Heart left ventricle (tissue), 16 donors: Measurements from ENCODE around the gene ABL1. TPM values are rescaled to one million over a fixed set of nuclear protein-coding genes. Genes with fewer than 3 reads are reported as not detected.

Experiments used
- ATAC-seq, 4 donors: fragments of 200-7000 bp; cut with Tn5 transposase; one replicate each; pipeline ENCODE4 v1.9.1; 2020 to 2022; ENCODE audit warnings: moderate library complexity in 4 of 4, mild to moderate bottlenecking in 3 of 4, moderate number of reproducible peaks in 1 of 4
- DNase-seq, 5 donors: peaks; one replicate each; pipeline ENCODE4 v3.0.0-alpha.2; 2020
- H3K27ac ChIP-seq, 12 donors: fragments of 200-600 bp; sonication (generic) in 4 of 12; one replicate each; pipeline versions ENCODE4 v1.5.0 to v1.8.0; 2016 to 2022; ENCODE audit warnings: mild to moderate bottlenecking in 2 of 12
- H3K27me3 ChIP-seq, 9 donors: fragments of 200-600 bp; sonication (generic) in 2 of 9; one replicate each; pipeline versions ENCODE4 v1.5.1 to v1.8.0; 2016 to 2022; ENCODE audit warnings: mild to moderate bottlenecking in 3 of 9
- H3K36me3 ChIP-seq, 9 donors: fragments of 200-600 bp; sonication (generic) in 2 of 9; one replicate each; pipeline versions ENCODE4 v1.5.0 to v1.8.0; 2018 to 2022; ENCODE audit warnings: mild to moderate bottlenecking in 2 of 9
- H3K4me1 ChIP-seq, 12 donors: fragments of 200-600 bp; sonication (generic) in 4 of 12; one replicate each; pipeline versions ENCODE4 v1.5.0 to v1.8.0; 2016 to 2022; ENCODE audit warnings: mild to moderate bottlenecking in 3 of 12
- H3K4me3 ChIP-seq, 12 donors: fragments of 200-600 bp; sonication (generic) in 4 of 12; one replicate each; pipeline versions ENCODE4 v1.5.0 to v1.8.0; 2017 to 2022; ENCODE audit warnings: mild to moderate bottlenecking in 9 of 12, moderate library complexity in 4 of 12
- H3K9me3 ChIP-seq, 12 donors: fragments of 200-600 bp; sonication (generic) in 4 of 12; one replicate each; pipeline versions ENCODE4 v1.5.0 to v1.8.0; 2016 to 2022; ENCODE audit warnings: mild to moderate bottlenecking in 1 of 12
- CTCF ChIP-seq, 12 donors: fragments of 200-600 bp; sonication (generic) in 4 of 12; IDR thresholded peaks; one replicate each; pipeline versions ENCODE4 v1.5.0 to v1.8.0; 2018 to 2022; ENCODE audit warnings: antibody characterized with exemption in 12 of 12, mild to moderate bottlenecking in 5 of 12
- POLR2A ChIP-seq, 2 donors: fragments of 450-650 bp; IDR thresholded peaks; one replicate each; pipeline ENCODE4 v1.6.1; 2017; ENCODE audit warnings: antibody characterized with exemption in 2 of 2, mild to moderate bottlenecking in 2 of 2, moderate library complexity in 2 of 2
- WGBS, 4 donors: extraction: QIAGEN DNeasy Blood & Tissue Kit in 2 of 4; methylation state at CpG; one replicate each; pipeline versions ENCODE4 v1.1.5 to v1.1.7; 2013 to 2018; 5-methylcytosine and 5-hydroxymethylcytosine counted together
- intact Hi-C, 10 donors: fragments of 100-400 bp; cut with DNase I; formaldehyde crosslinking; loops; one replicate each; pipeline versions ENCODE4 v1.11.1 to v1.14.2; 2022
- polyA plus RNA-seq, 2 donors: library from polyadenylated mRNA; stranded (reverse); fragments of 200-250 nt; gene quantifications; one replicate each; pipeline ENCODE4 v1.2.3, GENCODE V29; 2013
- total RNA-seq, 9 donors: library from RNA; depleted of rRNA in 2 of 9; stranded (reverse); fragments of >200 nt in 2 of 9; fragmentation: NEBNext Ultra II Directional in 3 of 9; extraction: Animal tissue kit (Norgen Biotek cat#: 25700) in 3 of 9; gene quantifications; one replicate each; pipeline versions ENCODE4 v1.1.0 to v1.2.4, GENCODE V29; 2016 to 2023
- donor health status: ischemic (EF 13 %, LVEDD 7.1; RV severe dilation, severe dysfunction).
- donor health status: healthy with polysubstance abuse.
- donor health status: DM: no; HTN: yes; CAD: no.
- donor health status: DM: no; HTN: no; CAD: no.
- donor health status: ischemic (EF 25% LVEDD 6.9; RV normal size, moderate dysfunction).
- donor health status: ischemic (EF 25% LVEDD 5.7; RV mildly dilated, moderate dysfunction).
- donor health status: healthy.
- donor health status: DM: yes; HTN: yes; CAD: no.
- donor health status: ischemic (EF 35%, LVEDD 5.7; RV mildly dilated, moderate dysfunction).
- donor health status: nonischemic (EF 11% LVEDD 7.7; RV severe dilation, severe dysfunction).
- donor health status: DM: yes; HTN: yes; CAD: no.
- donor health status: PGD.
- donor health status: ischemic (EF 29% LVEDD 5.4; RV normal size, mild dysfunction).
- donor health status: nonischemic (EF 23%, LVEDD 6.1; RV moderate dilation, normal function).

ABL1 gene
- total and polyA plus RNA-seq, 11 donors, result 13.2 to 49.8 (median 33.8) TPM

GRCh38 chr9:130893341-130894101, 58.5 kb downstream of the ABL1 start:
- H3K4me1 ChIP-seq, result peaks cover 0 to 35% (median 17%) of the 10 kb centered on the region in 12 donors
- H3K4me3 ChIP-seq, result peak overlapping the region in 6 of 12 donors; percentile 25 to 48 (median 29)
- H3K27ac ChIP-seq, result peak overlapping the region in 8 of 12 donors; percentile 8 to 85 (median 28)
- ATAC-seq, result peak; percentile 25 to 80 (median 38)
- no peaks in the 10 kb centered on the region for H3K27me3 ChIP-seq
- H3K36me3 ChIP-seq, result peaks cover 0 to 42% (median 32%) of the 10 kb centered on the region in 9 donors
- no peaks in the 10 kb centered on the region for H3K9me3 ChIP-seq
- DNase-seq, result peak; percentile 55 to 85 (median 63)
- intact Hi-C loops, result no loop called here
- WGBS, 4 donors, result 59 to 72% (median 68%) methylated on average over 30 to 34 of the region's 34 CpGs
- no peak for TF ChIP-seq POLR2A (IDR thresholded peaks at IDR 0.05)
- TF ChIP-seq CTCF (IDR thresholded peaks at IDR 0.05), result peak in 10 of 12 donors; percentile 17 to 51 (median 32)

DNA sequence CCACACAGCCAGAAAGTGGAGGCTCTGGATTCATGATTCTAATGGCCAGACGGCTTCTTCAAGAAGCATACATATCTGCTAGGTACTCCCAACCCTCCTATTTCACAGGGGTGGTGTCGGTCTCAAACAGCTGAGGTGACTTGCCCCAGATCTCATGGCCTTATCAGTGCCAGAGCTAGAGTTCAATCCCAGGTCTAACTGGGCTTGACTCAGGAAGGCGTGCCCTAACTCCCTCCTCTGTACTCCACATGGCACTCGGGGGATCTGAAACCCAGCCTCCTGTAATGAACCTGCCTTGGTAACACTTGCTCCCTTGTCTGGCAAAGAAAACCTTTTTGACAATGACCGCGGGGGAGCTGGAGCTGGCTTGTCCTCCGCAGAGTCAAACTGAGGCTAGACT, 59.5 kb downstream of the ABL1 start:
- intact Hi-C loops, result no loop called here
- no peak overlapping the region for H3K4me3 ChIP-seq
- DNase-seq (no peak), ATAC-seq (no peak)
- no peaks in the 10 kb centered on the region for H3K9me3 ChIP-seq
- TF ChIP-seq POLR2A (IDR thresholded peaks at IDR 0.05) (no peak), CTCF (IDR thresholded peaks at IDR 0.05) (no peak)
- peak overlapping the region in 1 of 12 donors; percentile 66 for H3K27ac ChIP-seq
- H3K4me1 ChIP-seq, result peaks cover 0 to 35% (median 17%) of the 10 kb centered on the region in 12 donors
- WGBS, 4 donors, result 70 to 84% (median 74%) methylated on average over 6 to 7 of the region's 7 CpGs
- H3K27me3 ChIP-seq, result peaks cover 0 to 5% (median 0%) of the 10 kb centered on the region in 9 donors
- H3K36me3 ChIP-seq, result peaks cover 0 to 32% (median 24%) of the 10 kb centered on the region in 9 donors

DNA sequence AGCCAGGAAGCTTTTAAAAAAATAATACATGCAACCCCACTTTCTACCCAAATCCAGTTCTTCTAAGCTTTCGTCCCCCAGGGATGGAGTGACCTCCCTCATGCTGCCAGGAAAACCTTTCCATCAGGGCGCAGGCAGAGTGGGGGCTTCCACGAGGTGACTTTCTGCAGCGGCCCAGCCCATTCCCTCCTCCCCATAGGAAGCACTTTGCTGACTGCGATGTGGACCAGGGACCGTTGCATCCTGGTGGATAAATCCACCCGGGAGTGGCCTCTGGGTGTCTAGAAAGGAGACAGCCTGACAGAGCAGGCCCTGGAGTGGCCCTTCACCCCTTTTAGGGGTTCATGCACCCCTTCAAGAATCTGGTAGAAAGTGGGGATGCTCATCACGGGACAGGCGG, 60.0 kb downstream of the ABL1 start:
- peaks cover 0 to 35% (median 17%) of the 10 kb centered on the region in 12 donors for H3K4me1 ChIP-seq
- WGBS, 4 donors, result 69 to 81% (median 71%) methylated on average over 7 to 9 of the region's 9 CpGs
- TF ChIP-seq CTCF (IDR thresholded peaks at IDR 0.05), result no peak
- no peak for TF ChIP-seq POLR2A (IDR thresholded peaks at IDR 0.05)
- peaks cover 0 to 27% (median 20%) of the 10 kb centered on the region in 9 donors for H3K36me3 ChIP-seq
- H3K27me3 ChIP-seq, result peaks cover 0 to 7% (median 0%) of the 10 kb centered on the region in 9 donors
- H3K4me3 ChIP-seq, result no peak overlapping the region
- ATAC-seq (no peak), DNase-seq (no peak)
- peak overlapping the region in 1 of 12 donors; percentile 66 for H3K27ac ChIP-seq
- H3K9me3 ChIP-seq, result no peaks in the 10 kb centered on the region
- intact Hi-C loops, result no loop called here

DNA sequence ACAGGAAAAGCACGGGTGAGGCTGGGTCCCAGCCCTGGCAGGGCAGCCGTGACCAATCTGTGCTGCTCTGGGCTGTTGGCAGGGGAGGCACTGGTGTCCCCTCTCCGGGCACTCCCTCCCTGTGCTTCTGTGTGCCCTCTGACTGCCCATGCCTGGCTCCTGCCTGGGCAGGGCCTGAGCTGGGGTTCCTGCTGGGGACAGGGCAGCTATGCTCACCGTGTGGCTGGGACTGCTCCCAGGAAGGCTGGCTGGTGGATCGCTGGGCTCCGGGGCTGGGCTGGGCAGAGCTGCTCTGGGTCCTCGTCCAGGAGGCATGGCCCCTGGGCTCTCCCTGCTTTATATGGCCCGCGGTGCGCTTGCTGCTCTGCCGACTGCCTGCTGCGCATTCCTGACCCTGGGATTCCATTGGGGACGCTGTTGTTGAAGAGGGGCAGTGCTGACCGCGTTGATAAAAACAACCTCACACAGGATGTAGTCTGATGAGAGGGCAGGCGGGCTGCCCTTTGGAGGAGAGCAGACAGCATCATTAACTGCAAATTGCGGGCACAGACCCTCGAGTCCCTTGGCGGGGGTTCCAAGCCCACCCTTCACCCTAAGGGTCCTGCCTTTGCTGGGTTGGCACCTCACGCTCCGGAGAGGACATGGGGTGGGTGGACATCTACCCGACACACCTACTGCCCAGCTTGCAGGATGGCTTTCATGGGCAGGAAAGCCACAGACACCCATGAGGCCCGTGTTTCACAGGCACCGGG, 60.6 kb downstream of the ABL1 start:
- WGBS, 4 donors, result 51 to 70% (median 55%) methylated on average over 16 to 24 of the region's 24 CpGs
- ATAC-seq, result peak; percentile 31 to 63 (median 51)
- peak overlapping the region in 1 of 12 donors; percentile 66 for H3K27ac ChIP-seq
- DNase-seq, result no peak
- H3K9me3 ChIP-seq, result no peaks in the 10 kb centered on the region
- peaks cover 0 to 21% (median 13%) of the 10 kb centered on the region in 9 donors for H3K36me3 ChIP-seq
- H3K4me3 ChIP-seq, result no peak overlapping the region
- intact Hi-C loops, result no loop called here
- peaks cover 0 to 8% (median 0%) of the 10 kb centered on the region in 9 donors for H3K27me3 ChIP-seq
- TF ChIP-seq POLR2A (IDR thresholded peaks at IDR 0.05) (no peak), CTCF (IDR thresholded peaks at IDR 0.05) (no peak)
- H3K4me1 ChIP-seq, result peaks cover 0 to 35% (median 17%) of the 10 kb centered on the region in 12 donors
